ENCODE measurements around the gene TLE1. TPM values are rescaled to one million over a fixed set of nuclear protein-coding genes. Genes with fewer than 3 reads are reported as not detected.

The TLE1 gene
- total RNA-seq, 4 donors from 2014 or later: 43.6 to 86.2 (median 68.2) TPM

- H3K4me1 ChIP-seq: peaks cover 0 to 65% (median 0%) of the 10 kb centered on the region in 3 donors
- no peaks in the 10 kb centered on the region for H3K27me3 ChIP-seq
- no peak overlapping the region for H3K4me3 ChIP-seq
- WGBS, 2 donors (ENCODE audit: low coverage in 1 of 2): 78 to 81% methylated on average over 4 to 5 of the region's 5 CpGs
- ATAC-seq: no peak
- H3K27ac ChIP-seq: peak overlapping the region in 1 of 4 donors; percentile 13
- H3K9me3 ChIP-seq: no peaks in the 10 kb centered on the region
- peaks cover 0 to 53% of the 10 kb centered on the region in 2 donors for H3K36me3 ChIP-seq
- no peak for TF ChIP-seq CTCF (IDR thresholded peaks at IDR 0.05)
Observed at GRCh38 chr9:81594415-81594814, 94.9 kb downstream of the TLE1 start.

- peak; percentile 46 for ATAC-seq
- Histone ChIP-seq H3K4me3 (no peak overlapping the region), H3K9me3 (no peaks in the 10 kb centered on the region), H3K36me3 (peaks cover 0 to 66% of the 10 kb centered on the region in 2 donors), H3K4me1 (peaks cover 0 to 68% (median 0%) of the 10 kb centered on the region in 3 donors), H3K27me3 (no peaks in the 10 kb centered on the region), H3K27ac (peak overlapping the region in 2 of 4 donors; percentile 30 to 83)
- 56 to 73% methylated on average over 2 to 8 of the region's 15 CpGs for WGBS, 2 donors (ENCODE audit: low coverage in 1 of 2)
- TF ChIP-seq CTCF (IDR thresholded peaks at IDR 0.05) (no peak), POLR2AphosphoS5 (IDR thresholded peaks at IDR 0.05) (no peak)
Observed at GRCh38 chr9:81592887-81593266, 96.5 kb downstream of the TLE1 start.

GRCh38 chr9:81591791-81592190, 97.6 kb downstream of the TLE1 start:
- H3K27ac ChIP-seq: peak overlapping the region in 3 of 4 donors; percentile 30 to 83 (median 54)

GRCh38 chr9:81590688-81591087, 98.7 kb downstream of the TLE1 start:
- Histone ChIP-seq H3K4me1 (peaks cover 0 to 67% (median 5%) of the 10 kb centered on the region in 3 donors), H3K27me3 (no peaks in the 10 kb centered on the region), H3K4me3 (no peak overlapping the region), H3K36me3 (peaks cover 0 to 62% of the 10 kb centered on the region in 2 donors), H3K9me3 (no peaks in the 10 kb centered on the region), H3K27ac (peak overlapping the region in 3 of 4 donors; percentile 47 to 83 (median 73))
- TF ChIP-seq POLR2AphosphoS5 (IDR thresholded peaks at IDR 0.05): no peak
- TF ChIP-seq CTCF (IDR thresholded peaks at IDR 0.05): no peak
- WGBS, 2 donors (ENCODE audit: low coverage in 1 of 2): 100% methylated on average over 1 of the region's 16 CpGs
- no peak for ATAC-seq

More at GRCh38 chr9:81591791-81592190, 97.6 kb downstream of the TLE1 start:
- H3K9me3 ChIP-seq: no peaks in the 10 kb centered on the region
- TF ChIP-seq EP300 (IDR thresholded peaks at IDR 0.05) (no peak), POLR2A (IDR thresholded peaks at IDR 0.05) (no peak)
- peaks cover 0 to 72% (median 5%) of the 10 kb centered on the region in 3 donors for H3K4me1 ChIP-seq
- 69 to 90% methylated on average over 5 to 11 of the region's 12 CpGs for WGBS, 2 donors (ENCODE audit: low coverage in 1 of 2)
- peaks cover 0 to 61% of the 10 kb centered on the region in 2 donors for H3K36me3 ChIP-seq
- H3K4me3 ChIP-seq: no peak overlapping the region
- no peak for ATAC-seq
- H3K27me3 ChIP-seq: no peaks in the 10 kb centered on the region

GRCh38 chr9:81589819-81590218, 99.5 kb downstream of the TLE1 start:
- no peaks in the 10 kb centered on the region for H3K9me3 ChIP-seq
- no peak overlapping the region for H3K4me3 ChIP-seq
- no peak for TF ChIP-seq POLR2A (IDR thresholded peaks at IDR 0.05)
- H3K4me1 ChIP-seq: peaks cover 0 to 62% (median 5%) of the 10 kb centered on the region in 3 donors
- no peak for ATAC-seq
- peak overlapping the region in 3 of 4 donors; percentile 47 to 83 (median 73) for H3K27ac ChIP-seq
- peaks cover 0 to 71% of the 10 kb centered on the region in 2 donors for H3K36me3 ChIP-seq
- WGBS, 2 donors (ENCODE audit: low coverage in 1 of 2): 95 to 96% methylated on average over 2 to 5 of the region's 9 CpGs
- no peaks in the 10 kb centered on the region for H3K27me3 ChIP-seq

GRCh38 chr9:81589392-81589791, 100.0 kb downstream of the TLE1 start:
- H3K27ac ChIP-seq: peak overlapping the region in 3 of 4 donors; percentile 73 to 88 (median 83)
- TF ChIP-seq CTCF (IDR thresholded peaks at IDR 0.05): no peak
- no peak for TF ChIP-seq POLR2AphosphoS5 (IDR thresholded peaks at IDR 0.05)
- no peak for TF ChIP-seq EP300 (IDR thresholded peaks at IDR 0.05)
- TF ChIP-seq POLR2A (IDR thresholded peaks at IDR 0.05): no peak
- no peaks in the 10 kb centered on the region for H3K27me3 ChIP-seq
- no peak overlapping the region for H3K4me3 ChIP-seq
- H3K9me3 ChIP-seq: no peaks in the 10 kb centered on the region
- H3K4me1 ChIP-seq: peaks cover 0 to 58% (median 5%) of the 10 kb centered on the region in 3 donors
- ATAC-seq: no peak
- H3K36me3 ChIP-seq: peaks cover 0 to 75% of the 10 kb centered on the region in 2 donors
- WGBS, 2 donors (ENCODE audit: low coverage in 1 of 2): 75 to 100% methylated on average over 1 to 2 of the region's 5 CpGs

Measured in gastroesophageal sphincter (tissue), 4 donors.